GM10248 (cell line): Measurements from ENCODE around the gene CHD5.

Experiments
- CTCF ChIA-PET: fragments of 300-600 bp; sonication (Branson Sonifier 250); formaldehyde crosslinking; extraction: SDS; loops from one replicate; lab custom pipeline; 2021; ENCODE audit warnings: antibody characterized with exemption; lab: Yijun Ruan, JAX
- POLR2A ChIA-PET: fragments of 350-650 bp; sonication (Branson Sonifier 250); formaldehyde crosslinking; extraction: SDS; loops from one replicate; lab custom pipeline; 2020; ENCODE audit warnings: antibody characterized with exemption; lab: Yijun Ruan, JAX
- DNase-seq: peaks from one replicate; pipeline ENCODE4 v3.0.0; 2012; ENCODE audit errors: extremely low spot score
- CTCF ChIP-seq: IDR thresholded peaks from 2 replicates; pipeline ENCODE4 v1.5.1; 2012; ENCODE audit warnings: mild to moderate bottlenecking, low read depth; ENCODE audit errors: extremely low read depth, missing control alignments, control extremely low read depth

CHD5 gene

GRCh38 chr1:6183520-6183989, 3.4 kb upstream of the CHD5 start:
- DNase-seq = no peak
- POLR2A ChIA-PET = no interaction called here
- no peak for TF ChIP-seq CTCF
- CTCF ChIA-PET = interaction anchor here (1.8 kb wide), 1 partner anchor 9 kb away, joined by 4 read pairs; no protein-coding TSS in a partner anchor

GRCh38 chr1:6181347-6181770, 1.2 kb upstream of the CHD5 start:
- CTCF ChIA-PET = interaction anchor here (1.0 to 1.2 kb wide), 2 partner anchors 11 to 28 kb away, joined by 3 read pairs; no protein-coding TSS in a partner anchor
- TF ChIP-seq CTCF = no peak
- POLR2A ChIA-PET = no interaction called here
- no peak for DNase-seq

- ChIA-PET POLR2A (no interaction called here), CTCF (interaction anchor here (1.0 to 1.2 kb wide), 2 partner anchors 12 to 28 kb away, joined by 3 read pairs; no protein-coding TSS in a partner anchor)
- TF ChIP-seq CTCF = no peak
- no peak for DNase-seq
Observed at GRCh38 chr1:6180707-6181311, 688 bp upstream of the CHD5 start.

GRCh38 chr1:6179564-6180175, 451 bp downstream of the CHD5 start:
- no peak for TF ChIP-seq CTCF
- no peak for DNase-seq
- CTCF ChIA-PET = no interaction called here
- POLR2A ChIA-PET = no interaction called here

GRCh38 chr1:6178751-6179563, 1.2 kb downstream of the CHD5 start:
- TF ChIP-seq CTCF = no peak
- no peak for DNase-seq
- CTCF ChIA-PET = no interaction called here
- POLR2A ChIA-PET = interaction anchor here (0.5 kb wide), 1 partner anchor 215 kb away, joined by 4 read pairs; no protein-coding TSS in a partner anchor
